ENCODE measurements around the gene UROC1. TPM values are rescaled to one million over a fixed set of nuclear protein-coding genes. Genes with fewer than 3 reads are reported as not detected.

The UROC1 gene
- total and polyA plus RNA-seq, 2 experiments from 2014 or later, result not detected

DNA sequence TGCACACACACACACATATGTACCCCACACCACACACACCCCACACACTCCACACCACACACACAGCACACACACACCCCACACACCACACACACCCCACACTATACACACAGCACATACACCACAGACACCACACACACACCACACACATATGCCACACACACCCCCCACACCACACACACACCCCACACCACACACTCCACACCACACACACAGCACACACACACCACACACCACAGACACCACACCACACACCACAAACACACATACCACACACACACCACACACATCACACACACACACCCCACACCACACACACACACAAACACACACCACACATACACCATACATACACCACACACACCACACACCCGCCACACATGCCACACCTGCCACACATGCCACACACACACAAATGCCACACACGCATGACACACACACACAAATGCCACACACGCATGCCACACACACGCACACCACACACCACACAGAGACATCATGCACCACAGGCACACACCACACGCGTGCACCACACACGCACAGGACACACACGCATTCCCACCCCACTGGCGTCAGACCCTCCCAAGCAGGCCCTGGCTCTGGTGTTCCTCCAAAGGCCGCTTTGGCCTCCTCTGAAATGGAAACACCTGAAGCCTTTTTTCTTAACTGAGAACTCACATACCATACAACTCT, 22.1 kb upstream of the UROC1 start:
- H3K27ac ChIP-seq (ENCODE audit: low read depth), result no peak overlapping the region
- H3K4me3 Mint-ChIP-seq, result no peak overlapping the region
- no peaks in the 10 kb centered on the region for H3K36me3 ChIP-seq (ENCODE audit: insufficient read depth)
- no peak overlapping the region for H2AFZ ChIP-seq
- no peak overlapping the region for H3K4me3 ChIP-seq
- peaks cover 11% of the 10 kb centered on the region; the same call in 1 of the 2 replicates for H3K27me3 ChIP-seq (ENCODE audit: insufficient read depth)
- no peak overlapping the region for H3K4me2 ChIP-seq
- no peaks in the 10 kb centered on the region for H3K79me2 ChIP-seq (replicated peaks; ENCODE audit: insufficient read depth)
- ATAC-seq (no peak), DNase-seq (ENCODE audit: low spot score) (no peak)
- H3K4me1 Mint-ChIP-seq, result no peaks in the 10 kb centered on the region; the same call in 1 of the 3 replicates
- H3F3A ChIP-seq (replicated peaks; ENCODE audit: low read depth), result 0 out of 2 replicates have a peak, but pooled peaks cover 5% of the 10 kb centered on the region
- H3K27ac Mint-ChIP-seq, result no peak overlapping the region
- H3K36me3 Mint-ChIP-seq (ENCODE audit: low read depth), result peaks cover 3% of the 10 kb centered on the region; the same call in 1 of the 3 replicates
- H3K4me1 ChIP-seq (ENCODE audit: insufficient read depth), result no peaks in the 10 kb centered on the region
- H3K9me3 Mint-ChIP-seq, result no peaks in the 10 kb centered on the region
- no peak for TF ChIP-seq STAT1 (IDR thresholded peaks at IDR 0.05; ENCODE audit: unreplicated experiment)
- TF ChIP-seq, protein P1, sequence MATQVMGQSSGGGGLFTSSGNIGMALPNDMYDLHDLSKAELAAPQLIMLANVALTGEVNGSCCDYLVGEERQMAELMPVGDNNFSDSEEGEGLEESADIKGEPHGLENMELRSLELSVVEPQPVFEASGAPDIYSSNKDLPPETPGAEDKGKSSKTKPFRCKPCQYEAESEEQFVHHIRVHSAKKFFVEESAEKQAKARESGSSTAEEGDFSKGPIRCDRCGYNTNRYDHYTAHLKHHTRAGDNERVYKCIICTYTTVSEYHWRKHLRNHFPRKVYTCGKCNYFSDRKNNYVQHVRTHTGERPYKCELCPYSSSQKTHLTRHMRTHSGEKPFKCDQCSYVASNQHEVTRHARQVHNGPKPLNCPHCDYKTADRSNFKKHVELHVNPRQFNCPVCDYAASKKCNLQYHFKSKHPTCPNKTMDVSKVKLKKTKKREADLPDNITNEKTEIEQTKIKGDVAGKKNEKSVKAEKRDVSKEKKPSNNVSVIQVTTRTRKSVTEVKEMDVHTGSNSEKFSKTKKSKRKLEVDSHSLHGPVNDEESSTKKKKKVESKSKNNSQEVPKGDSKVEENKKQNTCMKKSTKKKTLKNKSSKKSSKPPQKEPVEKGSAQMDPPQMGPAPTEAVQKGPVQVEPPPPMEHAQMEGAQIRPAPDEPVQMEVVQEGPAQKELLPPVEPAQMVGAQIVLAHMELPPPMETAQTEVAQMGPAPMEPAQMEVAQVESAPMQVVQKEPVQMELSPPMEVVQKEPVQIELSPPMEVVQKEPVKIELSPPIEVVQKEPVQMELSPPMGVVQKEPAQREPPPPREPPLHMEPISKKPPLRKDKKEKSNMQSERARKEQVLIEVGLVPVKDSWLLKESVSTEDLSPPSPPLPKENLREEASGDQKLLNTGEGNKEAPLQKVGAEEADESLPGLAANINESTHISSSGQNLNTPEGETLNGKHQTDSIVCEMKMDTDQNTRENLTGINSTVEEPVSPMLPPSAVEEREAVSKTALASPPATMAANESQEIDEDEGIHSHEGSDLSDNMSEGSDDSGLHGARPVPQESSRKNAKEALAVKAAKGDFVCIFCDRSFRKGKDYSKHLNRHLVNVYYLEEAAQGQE (IDR thresholded peaks at IDR 0.05; ENCODE audit: unreplicated experiment), result no peak
- TF ChIP-seq ZNF462 (CRISPR knock-in tag; IDR thresholded peaks at IDR 0.05), result no peak
- TF ChIP-seq CTCF (conservative IDR thresholded peaks at IDR 0.05; ENCODE audit: low read depth in 2 of 2), result no peak
- TF ChIP-seq ZNF331 (CRISPR knock-in tag; IDR thresholded peaks at IDR 0.05; ENCODE audit: low read depth), result no peak
- no peak for TF ChIP-seq ZNF114 (CRISPR knock-in tag; IDR thresholded peaks at IDR 0.05)
- no peak for TF ChIP-seq EZH2 (IDR thresholded peaks at IDR 0.05; ENCODE audit: low read depth, unreplicated experiment)
- TF ChIP-seq NANOG (IDR thresholded peaks at IDR 0.05; ENCODE audit: borderline replicate concordance), result no peak
- peaks cover 10% of the 10 kb centered on the region for H3K27me3 Mint-ChIP-seq (ENCODE audit: insufficient read depth, low read depth, poor library complexity)
- H3K9me2 ChIP-seq (ENCODE audit: insufficient read depth), result no peaks in the 10 kb centered on the region
- no peaks in the 10 kb centered on the region for H4K20me1 ChIP-seq (replicated peaks; ENCODE audit: insufficient read depth)
